ENCODE results near the gene DIS3L2.
"Not testable (repeated sequence)": the region's sequence is repeated elsewhere in the genome, so short reads cannot be mapped to it uniquely, and the experiment has no call there.

Gene DIS3L2

DNA sequence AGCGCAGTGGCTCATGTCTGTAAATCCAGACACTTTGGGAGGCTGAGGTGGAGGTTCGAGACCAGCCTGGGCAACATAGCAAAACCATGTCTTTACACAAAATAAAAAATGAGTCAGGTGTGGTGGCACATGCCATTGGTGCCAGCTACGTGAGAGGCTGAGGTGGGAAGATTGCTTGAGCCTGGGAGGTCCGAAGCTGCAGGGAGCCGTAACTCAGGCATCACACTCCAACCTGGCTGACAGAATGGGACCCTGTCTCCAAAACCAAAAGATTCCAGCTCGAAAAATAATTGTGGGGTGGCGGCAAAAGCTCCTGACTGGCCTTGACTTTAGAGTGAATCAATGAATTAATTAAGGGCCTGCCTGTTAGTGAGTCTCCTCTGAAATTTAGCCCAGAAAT lies 415.8 kb downstream of the DIS3L2 start:
- no peak overlapping the region for H3K27ac ChIP-seq (ENCODE audit: low read length)
- no peaks in the 10 kb centered on the region for H3K36me3 ChIP-seq (ENCODE audit: control insufficient read depth in 1 of 2, insufficient read depth in 2 of 2, low read length in 2 of 2)
- H3K27me3 ChIP-seq (ENCODE audit: low read depth, low read length): peaks cover 7% of the 10 kb centered on the region
- no peaks in the 10 kb centered on the region for H3K4me1 ChIP-seq (ENCODE audit: control insufficient read depth in 1 of 2, insufficient read depth in 2 of 2, low read length in 2 of 2)
- no peaks in the 10 kb centered on the region for H3K9me3 ChIP-seq (ENCODE audit: control insufficient read depth in 1 of 2, low read length in 2 of 2)
- no peak overlapping the region for H3K4me3 ChIP-seq (ENCODE audit: low read depth in 1 of 2, low read length in 2 of 2)

DNA sequence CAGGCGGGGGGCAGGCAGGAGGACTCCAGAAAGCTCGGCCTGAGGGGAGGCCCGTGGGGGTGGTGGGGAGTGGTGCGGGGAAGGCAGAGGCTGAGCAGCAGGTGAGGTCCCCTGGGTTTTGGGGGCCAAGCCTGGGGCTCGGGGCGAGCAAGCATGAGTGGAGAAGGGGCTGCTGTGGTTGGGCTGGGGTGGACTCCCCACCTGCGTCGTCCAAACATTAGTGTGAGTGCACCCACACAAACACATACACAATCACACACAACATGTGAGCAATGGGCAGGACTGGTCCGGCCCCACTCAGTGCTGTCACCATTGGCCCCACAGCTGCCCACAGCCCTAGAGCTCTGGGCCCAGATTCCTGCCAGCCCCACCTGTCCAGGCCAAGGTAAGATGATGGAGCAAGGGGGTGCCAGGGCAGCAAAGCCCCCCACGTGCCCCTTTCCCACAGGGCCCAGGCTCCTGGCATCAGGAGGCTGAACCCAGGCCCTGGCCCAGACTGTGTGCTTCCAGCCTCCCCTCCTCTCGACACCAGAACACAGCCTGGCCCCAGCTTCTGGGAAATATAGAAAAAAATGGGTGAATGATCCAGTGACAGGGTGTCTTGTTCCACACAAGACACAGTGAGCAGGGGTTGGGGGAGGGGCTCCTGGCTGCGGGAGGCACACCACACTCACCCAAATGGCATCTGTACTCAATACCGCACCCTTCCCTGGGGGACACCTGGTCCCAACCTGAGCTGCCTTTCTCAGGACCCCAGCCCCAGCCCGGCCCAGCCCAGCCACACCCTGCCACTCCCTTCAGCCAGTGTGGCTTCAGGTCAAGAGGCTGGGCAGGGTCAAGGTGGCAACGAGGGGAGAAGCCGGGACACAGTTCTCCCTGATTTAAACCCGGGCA lies 416.6 kb downstream of the DIS3L2 start:
- Histone ChIP-seq H3K9me3 (ENCODE audit: control insufficient read depth in 1 of 2, low read length in 2 of 2) (no peaks in the 10 kb centered on the region), H3K27me3 (ENCODE audit: low read depth, low read length) (peaks cover 8% of the 10 kb centered on the region), H3K4me1 (ENCODE audit: control insufficient read depth in 1 of 2, insufficient read depth in 2 of 2, low read length in 2 of 2) (no peaks in the 10 kb centered on the region), H3K36me3 (ENCODE audit: control insufficient read depth in 1 of 2, insufficient read depth in 2 of 2, low read length in 2 of 2) (no peaks in the 10 kb centered on the region), H3K4me3 (ENCODE audit: low read depth in 1 of 2, low read length in 2 of 2) (no peak overlapping the region), H3K27ac (ENCODE audit: low read length) (no peak overlapping the region)

DNA sequence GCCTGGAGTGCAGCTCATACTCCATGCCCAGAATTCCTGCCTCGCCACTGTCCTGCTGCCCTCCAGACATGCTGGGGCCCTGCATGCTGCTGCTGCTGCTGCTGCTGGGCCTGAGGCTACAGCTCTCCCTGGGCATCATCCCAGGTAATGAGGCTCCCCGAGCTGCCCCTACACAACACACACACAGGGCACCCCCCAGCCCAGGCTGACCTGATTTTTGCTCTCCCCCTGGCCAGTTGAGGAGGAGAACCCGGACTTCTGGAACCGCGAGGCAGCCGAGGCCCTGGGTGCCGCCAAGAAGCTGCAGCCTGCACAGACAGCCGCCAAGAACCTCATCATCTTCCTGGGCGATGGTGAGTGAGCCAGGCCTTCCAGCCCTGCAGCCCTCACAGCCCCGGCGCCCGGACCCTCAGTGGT lies 417.2 kb downstream of the DIS3L2 start, which contains the start of gene ALPP:
TSS of gene ALPP (plus strand) at position 17 of the 417 bp plus-strand sequence. CDS start at position 69, 52 bp downstream.
- not testable (repeated sequence) for H3K4me3 ChIP-seq (ENCODE audit: low read depth in 1 of 2, low read length in 2 of 2); H3K4me1 ChIP-seq (ENCODE audit: control insufficient read depth in 1 of 2, insufficient read depth in 2 of 2, low read length in 2 of 2); H3K27ac ChIP-seq (ENCODE audit: low read length); H3K27me3 ChIP-seq (ENCODE audit: low read depth, low read length); H3K36me3 ChIP-seq (ENCODE audit: control insufficient read depth in 1 of 2, insufficient read depth in 2 of 2, low read length in 2 of 2); H3K9me3 ChIP-seq (ENCODE audit: control insufficient read depth in 1 of 2, low read length in 2 of 2)

DNA sequence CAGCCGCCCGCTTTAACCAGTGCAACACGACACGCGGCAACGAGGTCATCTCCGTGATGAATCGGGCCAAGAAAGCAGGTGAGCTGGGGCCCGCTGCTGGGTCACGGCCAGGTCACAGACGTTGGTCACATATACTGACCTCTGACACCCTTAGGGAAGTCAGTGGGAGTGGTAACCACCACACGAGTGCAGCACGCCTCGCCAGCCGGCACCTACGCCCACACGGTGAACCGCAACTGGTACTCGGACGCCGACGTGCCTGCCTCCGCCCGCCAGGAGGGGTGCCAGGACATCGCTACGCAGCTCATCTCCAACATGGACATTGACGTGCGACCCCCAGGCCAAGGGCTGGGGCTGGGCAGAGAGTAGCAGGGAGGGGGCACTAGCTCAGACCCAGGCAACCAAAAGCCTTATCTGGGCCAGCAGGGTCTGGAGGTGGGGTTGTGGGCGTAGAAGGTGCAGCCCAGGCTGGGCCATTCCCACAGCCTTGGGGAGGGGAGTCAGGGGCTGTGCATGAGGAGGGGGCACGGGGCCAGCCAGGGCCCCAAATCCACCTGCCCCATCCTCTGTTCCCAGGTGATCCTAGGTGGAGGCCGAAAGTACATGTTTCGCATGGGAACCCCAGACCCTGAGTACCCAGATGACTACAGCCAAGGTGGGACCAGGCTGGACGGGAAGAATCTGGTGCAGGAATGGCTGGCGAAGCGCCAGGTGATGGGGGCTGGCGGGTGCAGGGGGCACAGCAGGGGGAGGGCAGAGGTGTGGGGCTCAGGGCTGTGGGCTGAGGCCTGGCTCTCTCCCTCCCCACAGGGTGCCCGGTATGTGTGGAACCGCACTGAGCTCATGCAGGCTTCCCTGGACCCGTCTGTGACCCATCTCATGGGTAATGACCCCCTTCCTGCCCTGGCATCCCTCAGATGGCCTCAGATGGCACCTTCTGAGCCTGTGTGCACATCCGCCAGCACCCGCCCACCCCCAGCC lies 418.4 kb downstream of the DIS3L2 start:
- not testable (repeated sequence) for H3K27ac ChIP-seq (ENCODE audit: low read length); H3K36me3 ChIP-seq (ENCODE audit: control insufficient read depth in 1 of 2, insufficient read depth in 2 of 2, low read length in 2 of 2); H3K9me3 ChIP-seq (ENCODE audit: control insufficient read depth in 1 of 2, low read length in 2 of 2); H3K4me1 ChIP-seq (ENCODE audit: control insufficient read depth in 1 of 2, insufficient read depth in 2 of 2, low read length in 2 of 2); H3K4me3 ChIP-seq (ENCODE audit: low read depth in 1 of 2, low read length in 2 of 2)
- peaks cover 12% of the 10 kb centered on the region for H3K27me3 ChIP-seq (ENCODE audit: low read depth, low read length)

DNA sequence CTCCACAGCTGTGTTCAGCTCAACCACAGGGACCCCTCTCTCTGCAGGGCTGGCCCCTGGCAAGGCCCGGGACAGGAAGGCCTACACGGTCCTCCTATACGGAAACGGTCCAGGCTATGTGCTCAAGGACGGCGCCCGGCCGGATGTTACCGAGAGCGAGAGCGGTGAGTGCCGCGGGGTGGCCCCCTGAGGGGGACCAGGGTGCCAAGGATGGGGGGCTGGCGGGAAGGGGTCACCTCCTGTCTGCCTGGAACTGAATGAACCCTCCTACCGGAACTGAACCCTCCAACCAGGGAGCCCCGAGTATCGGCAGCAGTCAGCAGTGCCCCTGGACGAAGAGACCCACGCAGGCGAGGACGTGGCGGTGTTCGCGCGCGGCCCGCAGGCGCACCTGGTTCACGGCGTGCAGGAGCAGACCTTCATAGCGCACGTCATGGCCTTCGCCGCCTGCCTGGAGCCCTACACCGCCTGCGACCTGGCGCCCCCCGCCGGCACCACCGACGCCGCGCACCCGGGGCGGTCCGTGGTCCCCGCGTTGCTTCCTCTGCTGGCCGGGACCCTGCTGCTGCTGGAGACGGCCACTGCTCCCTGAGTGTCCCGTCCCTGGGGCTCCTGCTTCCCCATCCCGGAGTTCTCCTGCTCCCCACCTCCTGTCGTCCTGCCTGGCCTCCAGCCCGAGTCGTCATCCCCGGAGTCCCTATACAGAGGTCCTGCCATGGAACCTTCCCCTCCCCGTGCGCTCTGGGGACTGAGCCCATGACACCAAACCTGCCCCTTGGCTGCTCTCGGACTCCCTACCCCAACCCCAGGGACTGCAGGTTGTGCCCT lies 419.9 kb downstream of the DIS3L2 start:
- H3K27ac ChIP-seq (ENCODE audit: low read length); H3K4me3 ChIP-seq (ENCODE audit: low read depth in 1 of 2, low read length in 2 of 2); H3K36me3 ChIP-seq (ENCODE audit: control insufficient read depth in 1 of 2, insufficient read depth in 2 of 2, low read length in 2 of 2); H3K4me1 ChIP-seq (ENCODE audit: control insufficient read depth in 1 of 2, insufficient read depth in 2 of 2, low read length in 2 of 2); H3K9me3 ChIP-seq (ENCODE audit: control insufficient read depth in 1 of 2, low read length in 2 of 2): not testable (repeated sequence)
- peaks cover 23% of the 10 kb centered on the region for H3K27me3 ChIP-seq (ENCODE audit: low read depth, low read length)

DNA sequence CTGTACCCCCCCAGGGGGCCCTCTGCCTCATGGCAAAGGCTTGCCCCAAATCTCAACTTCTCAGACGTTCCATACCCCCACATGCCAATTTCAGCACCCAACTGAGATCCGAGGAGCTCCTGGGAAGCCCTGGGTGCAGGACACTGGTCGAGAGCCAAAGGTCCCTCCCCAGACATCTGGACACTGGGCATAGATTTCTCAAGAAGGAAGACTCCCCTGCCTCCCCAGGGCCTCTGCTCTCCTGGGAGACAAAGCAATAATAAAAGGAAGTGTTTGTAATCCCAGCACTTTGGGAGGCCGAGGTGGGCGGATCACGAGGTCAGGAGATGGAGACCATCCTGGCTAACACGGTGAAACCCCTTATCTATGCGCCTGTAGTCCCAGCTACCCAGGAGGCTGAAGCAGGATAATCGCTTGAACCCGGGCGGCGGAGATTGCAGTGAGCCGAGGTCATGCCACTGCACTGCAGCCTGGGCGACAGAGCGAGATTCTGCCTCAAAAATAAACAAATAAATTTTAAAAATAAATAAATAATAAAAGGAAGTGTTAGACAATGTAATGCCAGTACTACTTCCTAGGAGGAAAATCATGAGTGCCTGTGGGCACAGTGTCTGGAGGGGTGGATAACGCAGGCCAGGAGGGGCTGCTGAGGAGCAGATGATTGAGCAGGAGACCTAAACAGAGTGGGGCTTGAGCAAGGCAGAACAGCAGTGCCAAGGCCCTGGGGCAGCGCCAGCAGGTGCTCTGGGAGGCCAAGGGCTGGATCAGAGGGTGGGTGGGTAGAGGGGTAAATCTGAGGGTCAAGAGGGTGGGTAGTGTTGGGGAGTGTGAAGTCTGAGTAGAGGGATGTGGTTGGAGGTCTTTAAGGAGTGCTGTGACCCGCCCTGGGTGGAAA lies 421.1 kb downstream of the DIS3L2 start:
- peaks cover 34% of the 10 kb centered on the region for H3K27me3 ChIP-seq (ENCODE audit: low read depth, low read length)
- no peaks in the 10 kb centered on the region for H3K9me3 ChIP-seq (ENCODE audit: control insufficient read depth in 1 of 2, low read length in 2 of 2)
- H3K36me3 ChIP-seq (ENCODE audit: control insufficient read depth in 1 of 2, insufficient read depth in 2 of 2, low read length in 2 of 2): no peaks in the 10 kb centered on the region
- peaks cover 0 to 10% of the 10 kb centered on the region in 2 donors for H3K4me1 ChIP-seq (ENCODE audit: control insufficient read depth in 1 of 2, insufficient read depth in 2 of 2, low read length in 2 of 2)
- no peak overlapping the region for H3K4me3 ChIP-seq (ENCODE audit: low read depth in 1 of 2, low read length in 2 of 2)
- H3K27ac ChIP-seq (ENCODE audit: low read length): no peak overlapping the region

DNA sequence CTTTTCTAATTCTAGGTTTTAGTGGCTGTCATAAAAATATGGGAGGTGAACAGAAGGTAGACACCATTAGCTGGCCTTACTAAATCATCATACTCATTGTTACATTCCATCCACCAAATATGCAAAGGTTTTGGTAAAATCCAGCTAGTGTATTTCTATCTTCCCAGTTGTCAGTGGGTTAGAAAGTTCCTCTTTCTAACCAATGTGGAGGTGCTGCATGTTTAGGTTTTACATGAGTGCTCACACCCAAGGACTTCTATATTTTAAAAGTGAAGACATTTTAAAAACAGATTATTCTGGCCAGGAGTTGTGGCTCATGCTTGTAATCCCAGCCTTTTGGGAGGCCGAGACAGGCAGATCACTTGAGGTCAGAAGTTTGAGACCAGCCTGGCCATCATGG lies 423.0 kb downstream of the DIS3L2 start:
- H3K9me3 ChIP-seq (ENCODE audit: control insufficient read depth in 1 of 2, low read length in 2 of 2): no peaks in the 10 kb centered on the region
- H3K4me1 ChIP-seq (ENCODE audit: control insufficient read depth in 1 of 2, insufficient read depth in 2 of 2, low read length in 2 of 2): peaks cover 0 to 14% of the 10 kb centered on the region in 2 donors
- H3K4me3 ChIP-seq (ENCODE audit: low read depth in 1 of 2, low read length in 2 of 2): no peak overlapping the region
- no peak overlapping the region for H3K27ac ChIP-seq (ENCODE audit: low read length)
- peaks cover 37% of the 10 kb centered on the region for H3K27me3 ChIP-seq (ENCODE audit: low read depth, low read length)
- H3K36me3 ChIP-seq (ENCODE audit: control insufficient read depth in 1 of 2, insufficient read depth in 2 of 2, low read length in 2 of 2): no peaks in the 10 kb centered on the region

DNA sequence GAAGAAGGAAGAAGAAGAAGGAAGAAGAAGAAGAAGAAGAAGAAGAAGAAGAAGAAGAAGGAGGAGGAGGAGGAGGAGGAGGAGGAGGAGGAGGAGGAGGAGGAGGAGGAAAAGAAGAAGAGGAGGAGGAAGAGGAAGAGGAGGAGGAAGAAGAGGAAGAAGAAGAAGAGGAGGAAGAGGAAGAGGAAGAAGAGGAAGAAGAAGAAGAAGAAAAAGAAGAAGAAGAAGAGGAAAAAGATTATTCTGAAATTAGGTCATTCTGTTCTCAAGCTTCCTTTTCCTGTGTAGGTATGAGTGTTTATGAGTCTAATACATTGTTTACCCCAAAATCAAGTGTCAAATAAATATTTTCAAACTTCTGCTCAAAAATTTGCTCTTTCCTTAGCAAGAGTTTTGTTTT lies 423.5 kb downstream of the DIS3L2 start:
- H3K4me3 ChIP-seq (ENCODE audit: low read depth in 1 of 2, low read length in 2 of 2); H3K27ac ChIP-seq (ENCODE audit: low read length); H3K9me3 ChIP-seq (ENCODE audit: control insufficient read depth in 1 of 2, low read length in 2 of 2); H3K36me3 ChIP-seq (ENCODE audit: control insufficient read depth in 1 of 2, insufficient read depth in 2 of 2, low read length in 2 of 2): not testable (repeated sequence)
- Histone ChIP-seq H3K27me3 (ENCODE audit: low read depth, low read length) (peaks cover 37% of the 10 kb centered on the region), H3K4me1 (ENCODE audit: control insufficient read depth in 1 of 2, insufficient read depth in 2 of 2, low read length in 2 of 2) (peaks cover 0 to 14% of the 10 kb centered on the region in 2 donors)

DNA sequence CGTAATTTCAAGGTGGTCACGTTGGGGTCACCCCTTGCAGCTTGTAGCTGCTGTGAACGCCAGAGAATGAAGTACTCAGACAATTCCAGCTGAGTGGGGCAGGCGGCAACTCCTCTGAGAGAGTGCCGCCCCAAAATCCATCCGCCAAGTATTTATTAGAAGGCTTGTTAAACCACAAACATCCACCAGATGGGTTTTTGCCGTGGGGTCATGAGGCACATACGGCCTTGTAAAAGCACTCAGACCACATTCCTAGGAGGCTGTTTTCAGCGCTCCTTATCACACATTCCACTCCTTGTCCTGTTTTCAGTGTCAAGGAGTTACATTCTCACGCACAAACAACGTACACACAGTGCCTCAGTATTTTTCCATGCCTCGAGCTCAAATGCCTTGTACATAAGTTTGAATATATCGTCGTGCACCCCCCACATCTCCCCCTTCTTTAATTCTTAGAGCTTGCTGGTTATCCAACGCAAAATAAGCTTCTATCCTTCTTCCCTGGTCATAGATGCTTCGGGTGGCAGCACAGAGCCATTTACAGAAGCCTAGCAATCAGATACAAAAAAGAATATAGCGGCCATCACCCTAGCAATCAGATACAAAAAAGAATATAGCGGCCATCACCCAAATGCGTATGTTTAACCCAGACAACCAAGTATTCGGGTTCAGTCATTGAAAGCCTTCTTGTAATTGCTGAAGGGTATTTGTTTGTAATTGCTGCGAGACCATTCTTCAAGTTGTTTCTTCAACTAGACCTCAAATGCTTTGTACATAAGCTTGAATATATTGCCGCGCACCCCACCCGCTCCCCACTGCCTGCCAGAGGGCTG lies 424.4 kb downstream of the DIS3L2 start:
- no peak overlapping the region for H3K4me3 ChIP-seq (ENCODE audit: low read depth in 1 of 2, low read length in 2 of 2)
- H3K27me3 ChIP-seq (ENCODE audit: low read depth, low read length): peaks cover 40% of the 10 kb centered on the region

DNA sequence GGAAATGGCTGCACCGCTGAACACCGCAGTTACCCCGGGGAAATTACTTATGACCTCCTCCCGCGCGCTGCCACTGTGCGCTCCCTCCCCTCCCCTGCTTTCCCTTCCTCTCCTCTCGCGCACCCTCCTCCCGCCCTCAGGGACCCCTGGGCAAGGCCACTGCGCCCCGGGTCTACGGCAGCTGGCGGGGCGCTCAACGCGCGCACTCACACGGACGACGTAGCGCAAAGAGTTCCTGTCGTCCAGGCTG lies 424.9 kb downstream of the DIS3L2 start:
- Histone ChIP-seq H3K9me3 (ENCODE audit: control insufficient read depth in 1 of 2, low read length in 2 of 2) (no peaks in the 10 kb centered on the region), H3K27me3 (ENCODE audit: low read depth, low read length) (peaks cover 42% of the 10 kb centered on the region), H3K4me3 (ENCODE audit: low read depth in 1 of 2, low read length in 2 of 2) (no peak overlapping the region), H3K27ac (ENCODE audit: low read length) (no peak overlapping the region), H3K4me1 (ENCODE audit: control insufficient read depth in 1 of 2, insufficient read depth in 2 of 2, low read length in 2 of 2) (peaks cover 0 to 14% of the 10 kb centered on the region in 2 donors), H3K36me3 (ENCODE audit: control insufficient read depth in 1 of 2, insufficient read depth in 2 of 2, low read length in 2 of 2) (no peaks in the 10 kb centered on the region)

More for the DNA sequence above, 424.4 kb downstream of the DIS3L2 start:
- Histone ChIP-seq H3K27ac (ENCODE audit: low read length) (no peak overlapping the region), H3K36me3 (ENCODE audit: control insufficient read depth in 1 of 2, insufficient read depth in 2 of 2, low read length in 2 of 2) (no peaks in the 10 kb centered on the region), H3K9me3 (ENCODE audit: control insufficient read depth in 1 of 2, low read length in 2 of 2) (no peaks in the 10 kb centered on the region), H3K4me1 (ENCODE audit: control insufficient read depth in 1 of 2, insufficient read depth in 2 of 2, low read length in 2 of 2) (peaks cover 0 to 14% of the 10 kb centered on the region in 2 donors)

Data from muscle layer of duodenum (tissue), 2 donors.